ENCODE measurements around the gene CDH13.

CDH13 gene

GRCh38 chr16:82955741-82956348 is 329.1 kb downstream of the CDH13 start:
- H3K27ac ChIP-seq, result no peak overlapping the region
- TF ChIP-seq CTCF (IDR thresholded peaks at IDR 0.05) (no peak), ZFX (IDR thresholded peaks at IDR 0.05; ENCODE audit: borderline replicate concordance) (no peak)

GRCh38 chr16:82957212-82957611 is 330.4 kb downstream of the CDH13 start:
- no peak overlapping the region for H3K27ac ChIP-seq
- TF ChIP-seq ZFX (IDR thresholded peaks at IDR 0.05; ENCODE audit: borderline replicate concordance) (no peak), CTCF (IDR thresholded peaks at IDR 0.05) (no peak)

GRCh38 chr16:82960918-82961317 is 334.1 kb downstream of the CDH13 start:
- no peak for TF ChIP-seq ZFX (IDR thresholded peaks at IDR 0.05; ENCODE audit: borderline replicate concordance)
- TF ChIP-seq CTCF (IDR thresholded peaks at IDR 0.05), result no peak
- H3K27ac ChIP-seq, result no peak overlapping the region

- no peak for TF ChIP-seq CTCF (IDR thresholded peaks at IDR 0.05)
- no peak for TF ChIP-seq ZFX (IDR thresholded peaks at IDR 0.05; ENCODE audit: borderline replicate concordance)
- no peak overlapping the region for H3K27ac ChIP-seq
Measured at GRCh38 chr16:82963653-82964052, 336.9 kb downstream of the CDH13 start.

GRCh38 chr16:82965808-82966207 is 339.0 kb downstream of the CDH13 start:
- H3K27ac ChIP-seq, result no peak overlapping the region
- TF ChIP-seq ZFX (IDR thresholded peaks at IDR 0.05; ENCODE audit: borderline replicate concordance) (no peak), CTCF (IDR thresholded peaks at IDR 0.05) (no peak)

GRCh38 chr16:82967424-82967823 is 340.7 kb downstream of the CDH13 start:
- TF ChIP-seq CTCF (IDR thresholded peaks at IDR 0.05) (no peak), ZFX (IDR thresholded peaks at IDR 0.05; ENCODE audit: borderline replicate concordance) (no peak)

GRCh38 chr16:82971126-82971525 is 344.4 kb downstream of the CDH13 start:
- TF ChIP-seq ZFX (IDR thresholded peaks at IDR 0.05; ENCODE audit: borderline replicate concordance) (no peak), CTCF (IDR thresholded peaks at IDR 0.05) (no peak)
- H3K27ac ChIP-seq, result no peak overlapping the region

More at GRCh38 chr16:82967424-82967823, 340.7 kb downstream of the CDH13 start:
- H3K27ac ChIP-seq, result no peak overlapping the region
